Astrocyte of the spinal cord (primary cell): ENCODE results near the gene SSR3.

Source experiments
- DNase-seq: peaks from one replicate; pipeline ENCODE4 v3.0.0; 2011; ENCODE audit warnings: low read depth, low spot score
- H3K4me3 ChIP-seq: 2 replicates; pipeline ENCODE4 v1.5.1; 2011; ENCODE audit warnings: low read depth, mild to moderate bottlenecking, low read length, moderate library complexity
- in situ Hi-C: cut with HindIII; loops from 2 replicates; pipeline ENCODE4 v1.10.0; 2017; ENCODE audit warnings: low sequenced_read_pairs
- TF ChIP-seq, protein P1 (sequence below): IDR thresholded peaks from 2 replicates; pipeline ENCODE4 v1.5.1; 2012; ENCODE audit warnings: low read depth, mild to moderate bottlenecking, low read length, inconsistent platforms

SSR3 gene

DNA sequence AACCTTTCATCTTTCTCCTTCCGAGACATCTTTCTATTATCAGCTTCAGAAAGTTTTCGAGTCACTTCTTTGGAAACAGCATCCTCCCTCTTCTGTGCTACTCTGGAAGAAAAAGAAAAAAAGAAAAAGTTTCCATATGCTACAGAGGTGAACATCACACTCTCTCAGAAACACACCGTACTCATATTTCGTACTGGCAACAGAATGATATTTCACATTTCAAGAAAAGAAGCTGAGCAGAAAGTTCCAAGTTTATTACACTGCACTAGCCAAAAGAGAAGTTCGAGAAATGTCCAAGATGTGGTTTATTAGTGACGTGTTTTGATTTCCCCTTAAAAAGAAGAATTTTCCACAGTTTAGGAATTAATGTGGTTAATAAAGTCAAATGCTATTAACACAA is 6.0 kb downstream of the SSR3 start:
- TF ChIP-seq, protein P1, sequence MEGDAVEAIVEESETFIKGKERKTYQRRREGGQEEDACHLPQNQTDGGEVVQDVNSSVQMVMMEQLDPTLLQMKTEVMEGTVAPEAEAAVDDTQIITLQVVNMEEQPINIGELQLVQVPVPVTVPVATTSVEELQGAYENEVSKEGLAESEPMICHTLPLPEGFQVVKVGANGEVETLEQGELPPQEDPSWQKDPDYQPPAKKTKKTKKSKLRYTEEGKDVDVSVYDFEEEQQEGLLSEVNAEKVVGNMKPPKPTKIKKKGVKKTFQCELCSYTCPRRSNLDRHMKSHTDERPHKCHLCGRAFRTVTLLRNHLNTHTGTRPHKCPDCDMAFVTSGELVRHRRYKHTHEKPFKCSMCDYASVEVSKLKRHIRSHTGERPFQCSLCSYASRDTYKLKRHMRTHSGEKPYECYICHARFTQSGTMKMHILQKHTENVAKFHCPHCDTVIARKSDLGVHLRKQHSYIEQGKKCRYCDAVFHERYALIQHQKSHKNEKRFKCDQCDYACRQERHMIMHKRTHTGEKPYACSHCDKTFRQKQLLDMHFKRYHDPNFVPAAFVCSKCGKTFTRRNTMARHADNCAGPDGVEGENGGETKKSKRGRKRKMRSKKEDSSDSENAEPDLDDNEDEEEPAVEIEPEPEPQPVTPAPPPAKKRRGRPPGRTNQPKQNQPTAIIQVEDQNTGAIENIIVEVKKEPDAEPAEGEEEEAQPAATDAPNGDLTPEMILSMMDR, result no peak
- no peak overlapping the region for H3K4me3 ChIP-seq
- in situ Hi-C loops, result no loop called here
- no peak for DNase-seq

DNA sequence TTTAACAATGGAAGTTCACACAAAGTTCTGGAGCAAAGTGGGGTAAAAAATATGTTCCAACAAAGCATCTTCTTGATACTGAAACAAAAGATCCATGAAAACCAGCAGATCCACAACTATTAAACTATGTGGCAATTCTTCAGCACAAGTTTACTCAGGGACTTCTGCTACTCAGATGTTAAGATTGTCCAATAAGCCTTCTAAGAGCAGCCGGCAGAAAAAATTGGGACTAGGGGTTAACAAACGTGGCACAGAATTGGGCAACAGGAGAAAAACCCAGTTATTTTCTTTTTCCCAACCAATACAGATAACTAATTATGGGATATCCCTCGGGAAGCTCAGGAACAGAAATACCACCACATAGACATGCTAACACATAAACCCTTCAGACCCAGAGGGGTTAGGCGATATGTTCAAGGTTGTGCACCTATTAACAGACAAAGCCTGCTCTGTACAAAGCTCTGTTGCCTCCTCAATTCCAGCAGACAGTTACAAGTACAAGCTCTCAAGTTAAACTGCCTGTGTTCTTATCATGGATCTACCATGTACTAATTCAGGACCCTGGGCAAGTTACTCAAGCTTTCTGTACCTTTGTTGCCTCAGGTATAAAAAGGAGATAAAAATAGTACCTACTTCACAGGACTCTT is 6.8 kb downstream of the SSR3 start:
- no peak for DNase-seq
- TF ChIP-seq, protein P1, result no peak
- in situ Hi-C loops, result no loop called here
- H3K4me3 ChIP-seq, result no peak overlapping the region

DNA sequence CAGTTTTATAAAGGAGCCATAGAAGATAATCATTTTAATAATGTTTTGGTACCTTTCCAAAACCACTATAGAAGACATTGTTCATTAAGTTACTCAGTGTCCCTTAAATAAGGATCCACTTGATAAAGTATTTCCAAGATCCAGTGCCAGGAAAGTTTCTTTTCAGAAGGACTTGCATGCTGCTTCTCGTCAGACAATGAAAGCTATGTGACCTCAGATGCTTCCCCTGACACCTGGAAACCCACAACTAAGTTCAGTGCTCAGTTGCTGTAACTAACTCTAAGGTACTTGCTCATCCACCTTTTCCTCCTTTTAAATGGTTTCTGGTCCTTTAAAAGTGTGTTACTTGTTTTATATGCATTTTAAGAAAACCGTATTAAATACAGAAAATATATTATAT is 7.3 kb downstream of the SSR3 start:
- TF ChIP-seq, protein P1, result no peak
- in situ Hi-C loops, result no loop called here
- DNase-seq, result peak; percentile 50
- H3K4me3 ChIP-seq, result no peak overlapping the region

DNA sequence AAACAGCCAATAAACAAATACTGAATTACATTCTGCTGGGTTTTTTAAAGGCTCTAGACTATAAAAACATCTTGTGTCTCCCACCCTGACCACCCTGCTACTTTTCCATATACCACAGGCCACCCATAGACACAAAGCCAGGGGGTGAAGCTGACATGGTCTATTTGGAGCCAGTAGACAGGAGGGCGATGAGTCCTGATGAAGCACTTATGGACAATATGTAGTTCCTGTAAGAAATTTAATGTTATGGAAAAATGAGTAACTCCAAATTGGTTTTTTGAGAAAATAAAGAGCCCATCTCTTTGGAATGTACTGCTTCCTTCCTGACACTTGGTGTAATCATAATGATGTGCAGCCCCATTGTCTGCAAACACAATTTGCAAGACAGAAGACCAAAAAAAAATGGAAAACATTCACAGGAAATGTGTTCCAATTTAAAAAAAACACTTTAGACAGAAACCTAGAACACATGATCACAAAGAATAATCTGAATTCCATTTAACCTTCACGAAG is 11.8 kb downstream of the SSR3 start:
- TF ChIP-seq, protein P1, result no peak
- in situ Hi-C loops, result no loop called here
- no peak overlapping the region for H3K4me3 ChIP-seq
- DNase-seq, result no peak

DNA sequence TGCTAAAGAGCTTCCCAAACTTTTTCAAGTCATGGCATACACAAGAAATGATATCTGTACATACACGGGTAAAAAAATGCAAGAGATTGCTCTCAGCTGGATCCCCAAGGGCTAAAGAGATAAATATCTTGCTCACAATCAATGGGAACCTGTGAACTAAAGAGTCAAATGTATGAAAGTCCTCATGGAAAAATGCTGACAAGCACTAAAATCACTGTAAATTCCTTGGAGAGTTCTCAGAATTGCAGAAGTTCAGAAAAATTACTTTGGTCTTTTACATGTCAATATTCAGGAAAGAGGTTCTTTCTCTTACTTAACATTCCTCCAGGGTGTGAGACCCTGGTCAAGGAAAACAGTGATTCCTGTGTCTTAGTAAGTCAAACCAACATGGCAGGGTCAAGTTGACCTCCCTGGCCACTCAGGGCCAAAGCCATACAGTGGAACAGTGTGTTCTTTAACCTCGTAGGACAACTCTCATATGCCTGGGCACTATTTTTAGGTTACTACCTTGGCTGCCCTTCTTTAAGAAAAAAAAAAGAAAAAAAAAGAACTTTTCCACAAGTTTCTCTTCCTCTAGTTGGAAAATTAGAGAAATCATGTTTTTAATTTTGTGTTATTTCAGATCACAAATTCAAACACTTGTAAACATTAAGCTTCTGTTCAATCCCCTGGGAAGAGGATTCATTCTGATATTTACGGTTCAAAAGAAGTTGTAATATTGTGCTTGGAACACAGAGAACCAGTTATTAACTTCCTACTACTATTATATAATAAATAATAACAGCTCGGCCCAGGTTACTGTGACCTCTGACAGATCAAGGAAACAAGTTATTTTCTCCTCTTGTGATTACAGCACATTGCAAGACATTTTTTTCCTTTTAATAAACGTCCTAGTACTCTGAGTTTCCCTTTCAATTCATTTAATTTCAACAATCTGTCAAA is 12.5 kb downstream of the SSR3 start:
- TF ChIP-seq, protein P1, result no peak
- no peak for DNase-seq
- in situ Hi-C loops, result no loop called here
- no peak overlapping the region for H3K4me3 ChIP-seq

DNA sequence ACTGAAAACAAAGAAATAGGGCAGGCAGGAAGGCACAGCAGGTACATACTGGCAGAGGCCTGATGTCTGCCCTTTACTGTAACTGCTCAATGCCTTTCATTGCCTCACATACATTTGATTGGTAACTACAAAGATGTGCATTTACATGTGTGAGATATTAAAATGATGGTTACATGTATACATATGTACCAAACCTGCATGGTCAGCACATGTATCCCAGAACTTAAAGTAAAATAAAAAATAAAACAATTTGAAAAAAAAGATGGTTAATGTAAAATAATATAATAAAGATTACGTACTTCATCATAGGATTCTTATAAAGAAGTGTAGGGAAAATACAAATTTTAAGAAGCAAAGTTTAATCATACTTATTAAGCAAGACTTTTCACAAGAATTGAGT is 15.1 kb downstream of the SSR3 start:
- in situ Hi-C loops, result no loop called here
- H3K4me3 ChIP-seq, result no peak overlapping the region
- DNase-seq, result no peak
- TF ChIP-seq, protein P1, result no peak
